ENCODE results near the gene FER1L5. TPM values are rescaled to one million over a fixed set of nuclear protein-coding genes. Genes with fewer than 3 reads are reported as not detected.
A peak's percentile ranks its signal among the peaks of the same experiment; 100 is the strongest.

FER1L5 gene
- total RNA-seq, 4 donors from 2014 or later, result not detected

- WGBS, result 12% methylated on average over 4 of the region's 4 CpGs
These were observed 96.6 kb downstream of the FER1L5 start for GRCh38 chr2:96739076-96739632.

DNA sequence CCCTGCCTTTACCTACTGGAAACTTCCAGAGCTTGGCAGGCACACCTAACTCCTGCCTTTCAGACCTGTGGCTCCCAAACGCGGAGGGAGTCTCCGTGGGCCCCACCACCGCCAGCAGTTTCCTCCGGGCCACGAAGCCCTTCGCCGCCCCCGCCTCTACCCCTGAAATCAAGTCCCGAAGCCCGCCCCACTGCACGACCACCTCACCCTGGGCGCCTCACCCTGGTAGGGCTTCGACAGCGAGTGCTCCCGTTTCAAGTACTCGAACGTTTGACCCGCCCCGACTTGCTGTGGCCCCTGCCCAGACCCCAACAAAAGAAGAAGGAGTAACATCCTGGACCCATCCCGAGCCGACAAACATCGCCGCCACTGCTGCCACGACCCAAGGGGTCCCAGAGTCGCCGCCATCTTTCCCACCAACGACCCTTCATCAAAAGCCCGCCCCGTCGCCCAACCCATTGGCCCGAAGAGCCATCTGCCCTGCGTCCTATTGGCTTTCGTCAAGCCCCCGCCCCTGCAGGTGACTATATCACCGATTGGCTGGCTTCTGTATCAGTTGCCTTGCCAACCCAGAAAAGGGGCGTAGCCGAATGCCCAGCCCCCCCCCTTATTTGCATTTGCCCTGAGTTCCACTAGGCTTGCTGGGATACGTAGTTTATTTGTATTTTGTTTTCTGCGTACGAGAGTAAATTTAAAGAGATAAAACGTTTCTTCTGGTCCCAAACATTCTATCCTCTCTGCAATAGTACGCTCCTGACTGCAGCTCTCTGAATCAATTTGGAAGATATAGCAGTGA lies 97.3 kb downstream of the FER1L5 start, which contains the start of gene LMAN2L:
LMAN2L (minus strand) TSS at position 432 of the 796 bp plus-strand sequence; CDS start at position 408, 24 bp downstream.
- under 1% methylated on average over 43 of the region's 43 CpGs for WGBS
- no peak for TF ChIP-seq CTCF (IDR thresholded peaks at IDR 0.05)
- TF ChIP-seq POLR2A (IDR thresholded peaks at IDR 0.05), result peak in 1 of 2 donors; percentile 29
- peak; percentile 99 for DNase-seq (ENCODE audit: low spot score in 2 of 2)
- Histone ChIP-seq H3K27ac (peak within 1 kb of the TSS; percentile 76), H3K27me3 (no peaks in the 10 kb centered on the region), H3K4me1 (peaks cover 29% of the 10 kb centered on the region), H3K9me3 (no peaks in the 10 kb centered on the region), H3K36me3 (peaks cover 13% of the 10 kb centered on the region), H3K4me3 (peak within 1 kb of the TSS; percentile 78)

More at GRCh38 chr2:96739076-96739632, 96.6 kb downstream of the FER1L5 start:
- Histone ChIP-seq H3K4me1 (peaks cover 31% of the 10 kb centered on the region), H3K9me3 (no peaks in the 10 kb centered on the region), H3K27me3 (no peaks in the 10 kb centered on the region), H3K27ac (peak overlapping the region; percentile 76), H3K36me3 (peaks cover 18% of the 10 kb centered on the region), H3K4me3 (peak overlapping the region; percentile 78)
- no peak for TF ChIP-seq POLR2A (IDR thresholded peaks at IDR 0.05)
- no peak for TF ChIP-seq POLR2AphosphoS5 (IDR thresholded peaks at IDR 0.05)
- no peak for DNase-seq (ENCODE audit: low spot score in 2 of 2)

DNA sequence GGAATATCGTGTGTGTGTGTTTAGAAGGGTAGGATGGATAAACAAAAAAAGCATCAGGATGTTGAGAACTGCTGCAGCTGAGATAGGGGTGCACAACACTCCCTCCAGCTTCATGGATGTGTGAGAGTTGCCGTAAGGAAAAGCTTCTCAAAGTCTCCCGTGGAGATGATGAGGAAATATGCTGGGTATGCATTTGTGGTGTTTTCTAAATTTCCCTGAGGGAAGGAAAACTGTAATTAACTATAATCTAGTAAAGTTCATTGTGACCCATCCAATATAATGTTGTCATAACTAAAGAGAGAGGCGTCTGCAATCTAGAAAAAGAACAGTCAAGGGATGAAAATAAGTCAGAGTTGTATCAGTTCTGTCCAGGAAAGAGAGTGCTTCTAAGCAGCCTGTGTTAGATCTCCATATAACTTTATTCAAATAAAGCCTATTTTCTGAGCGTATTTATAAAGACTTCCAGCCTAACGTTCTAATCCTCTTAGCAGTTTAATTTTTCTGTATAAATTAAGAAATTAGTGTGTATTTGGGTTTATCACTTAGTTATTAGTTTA lies 104.6 kb downstream of the FER1L5 start:
- WGBS, result 30% methylated on average over 6 of the region's 6 CpGs
- Histone ChIP-seq H3K27ac (no peak overlapping the region), H3K27me3 (no peaks in the 10 kb centered on the region), H3K36me3 (no peaks in the 10 kb centered on the region), H3K4me3 (no peak overlapping the region), H3K9me3 (no peaks in the 10 kb centered on the region), H3K4me1 (peaks cover 11% of the 10 kb centered on the region)
- DNase-seq (ENCODE audit: low spot score in 2 of 2), result no peak
- TF ChIP-seq POLR2A (IDR thresholded peaks at IDR 0.05) (no peak), EP300 (IDR thresholded peaks at IDR 0.05) (no peak), CTCF (IDR thresholded peaks at IDR 0.05) (no peak), POLR2AphosphoS5 (IDR thresholded peaks at IDR 0.05) (no peak)

GRCh38 chr2:96751800-96752199 lies 109.2 kb downstream of the FER1L5 start:
- no peaks in the 10 kb centered on the region for H3K9me3 ChIP-seq
- no peaks in the 10 kb centered on the region for H3K27me3 ChIP-seq
- H3K27ac ChIP-seq, result no peak overlapping the region
- DNase-seq (ENCODE audit: low spot score in 2 of 2), result no peak
- TF ChIP-seq CTCF (IDR thresholded peaks at IDR 0.05) (no peak), POLR2A (IDR thresholded peaks at IDR 0.05) (no peak), EP300 (IDR thresholded peaks at IDR 0.05) (no peak), POLR2AphosphoS5 (IDR thresholded peaks at IDR 0.05) (no peak)
- WGBS, result 88% methylated on average over 9 of the region's 9 CpGs
- H3K4me3 ChIP-seq, result no peak overlapping the region
- H3K4me1 ChIP-seq, result peaks cover 16% of the 10 kb centered on the region
- no peaks in the 10 kb centered on the region for H3K36me3 ChIP-seq

DNA sequence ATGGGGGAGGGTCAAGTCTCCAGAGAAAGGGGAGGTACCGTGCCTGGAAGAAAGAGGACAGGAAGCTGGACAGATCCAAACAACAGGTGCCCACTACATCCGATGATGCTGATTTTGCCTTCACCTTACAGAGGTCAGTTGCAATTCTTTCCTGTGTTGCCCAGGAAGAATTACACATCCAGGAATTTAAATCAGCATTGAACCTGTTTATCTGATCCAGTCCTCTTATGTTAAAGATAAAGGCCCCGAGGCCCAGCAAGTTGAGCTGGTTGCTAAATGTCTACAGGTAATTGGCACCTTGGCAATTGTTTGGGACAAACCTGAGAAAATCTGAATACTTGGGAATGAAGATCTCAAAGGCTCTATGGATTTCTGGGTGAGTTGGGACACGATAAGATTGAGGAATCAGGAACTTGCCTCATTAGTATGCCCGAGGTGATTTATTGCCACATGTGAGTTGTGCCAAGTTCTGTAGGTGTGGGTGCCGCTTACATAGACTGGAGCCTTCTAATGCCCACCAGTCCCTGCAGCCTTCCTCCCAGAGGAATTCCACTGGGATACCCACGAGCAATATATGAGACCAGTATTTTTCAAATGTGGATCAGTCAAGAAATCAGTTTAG lies 111.2 kb downstream of the FER1L5 start:
- WGBS, result 48% methylated on average over 7 of the region's 7 CpGs
- Histone ChIP-seq H3K27ac (no peak overlapping the region), H3K36me3 (no peaks in the 10 kb centered on the region), H3K9me3 (no peaks in the 10 kb centered on the region), H3K4me1 (peaks cover 10% of the 10 kb centered on the region), H3K27me3 (no peaks in the 10 kb centered on the region), H3K4me3 (no peak overlapping the region)
- no peak for TF ChIP-seq EP300 (IDR thresholded peaks at IDR 0.05)
- TF ChIP-seq POLR2AphosphoS5 (IDR thresholded peaks at IDR 0.05), result no peak
- TF ChIP-seq POLR2A (IDR thresholded peaks at IDR 0.05), result no peak
- no peak for TF ChIP-seq CTCF (IDR thresholded peaks at IDR 0.05)
- no peak for DNase-seq (ENCODE audit: low spot score in 2 of 2)
